HCT116 (cell line): ENCODE data around the gene GALNT2.

ENCODE experiments used
- ELF1 ChIP-seq: IDR thresholded peaks from 2 replicates; pipeline ENCODE4 v1.6.1; 2012; ENCODE audit warnings: low read depth, borderline replicate concordance
- POLR2A ChIP-seq: IDR thresholded peaks from 2 replicates; pipeline ENCODE4 v1.7.0; 2011; ENCODE audit warnings: borderline replicate concordance; ENCODE audit not compliant: insufficient read depth, insufficient read length; ENCODE audit errors: extremely low read depth
- TF ChIP-seq, protein P1 (sequence below): IDR thresholded peaks from 2 replicates; pipeline ENCODE4 v1.6.1; 2011; ENCODE audit warnings: mild to moderate bottlenecking, low read length, moderate library complexity; ENCODE audit not compliant: insufficient replicate concordance; ENCODE audit errors: extremely low read depth
- TF ChIP-seq, protein P2 (sequence below), 3 experiments: fragments of 200-600 bp in 1 of 3; sonication (generic) in 1 of 3; IDR thresholded peaks in 2 of 3; conservative IDR thresholded peaks in 1 of 3; 2 replicates each; pipeline ENCODE4 v1.5.1; 2012 to 2017; ENCODE audit warnings: low read depth in 2 of 3, low read length in 2 of 3, antibody characterized with exemption in 1 of 3, borderline replicate concordance in 1 of 3, control low read depth in 1 of 3, mild to moderate bottlenecking in 1 of 3, mixed read lengths in 1 of 3, mixed run types in 1 of 3, moderate library complexity in 1 of 3; ENCODE audit not compliant: insufficient read depth in 1 of 3
- TF ChIP-seq, protein P3 (sequence below): IDR thresholded peaks from 2 replicates; pipeline ENCODE4 v1.6.1; 2012; ENCODE audit warnings: low read depth

DNA sequence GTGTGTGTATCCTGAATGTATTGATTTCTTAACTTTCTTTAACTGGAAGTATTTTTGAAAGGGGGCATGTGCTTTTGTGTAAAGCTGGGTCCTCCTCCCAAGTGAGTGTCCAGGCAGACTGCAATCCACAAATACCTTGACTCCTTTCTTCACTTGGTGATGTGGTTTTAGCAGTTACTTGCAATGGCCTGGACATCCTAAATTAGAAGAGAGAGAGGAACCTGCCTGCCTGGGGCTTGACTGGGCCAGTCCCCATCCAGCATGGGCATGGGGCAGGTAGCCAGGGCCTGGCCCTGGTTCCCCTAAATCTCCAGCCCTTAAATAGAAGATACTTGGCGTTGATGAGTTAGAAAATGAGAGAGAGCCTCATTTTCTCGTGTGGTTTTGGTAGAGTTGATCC lies 199.4 kb downstream of the GALNT2 start:
- TF ChIP-seq, protein P1, sequence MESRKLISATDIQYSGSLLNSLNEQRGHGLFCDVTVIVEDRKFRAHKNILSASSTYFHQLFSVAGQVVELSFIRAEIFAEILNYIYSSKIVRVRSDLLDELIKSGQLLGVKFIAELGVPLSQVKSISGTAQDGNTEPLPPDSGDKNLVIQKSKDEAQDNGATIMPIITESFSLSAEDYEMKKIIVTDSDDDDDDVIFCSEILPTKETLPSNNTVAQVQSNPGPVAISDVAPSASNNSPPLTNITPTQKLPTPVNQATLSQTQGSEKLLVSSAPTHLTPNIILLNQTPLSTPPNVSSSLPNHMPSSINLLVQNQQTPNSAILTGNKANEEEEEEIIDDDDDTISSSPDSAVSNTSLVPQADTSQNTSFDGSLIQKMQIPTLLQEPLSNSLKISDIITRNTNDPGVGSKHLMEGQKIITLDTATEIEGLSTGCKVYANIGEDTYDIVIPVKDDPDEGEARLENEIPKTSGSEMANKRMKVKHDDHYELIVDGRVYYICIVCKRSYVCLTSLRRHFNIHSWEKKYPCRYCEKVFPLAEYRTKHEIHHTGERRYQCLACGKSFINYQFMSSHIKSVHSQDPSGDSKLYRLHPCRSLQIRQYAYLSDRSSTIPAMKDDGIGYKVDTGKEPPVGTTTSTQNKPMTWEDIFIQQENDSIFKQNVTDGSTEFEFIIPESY, result no peak
- TF ChIP-seq POLR2A, result no peak
- TF ChIP-seq, protein P2, sequence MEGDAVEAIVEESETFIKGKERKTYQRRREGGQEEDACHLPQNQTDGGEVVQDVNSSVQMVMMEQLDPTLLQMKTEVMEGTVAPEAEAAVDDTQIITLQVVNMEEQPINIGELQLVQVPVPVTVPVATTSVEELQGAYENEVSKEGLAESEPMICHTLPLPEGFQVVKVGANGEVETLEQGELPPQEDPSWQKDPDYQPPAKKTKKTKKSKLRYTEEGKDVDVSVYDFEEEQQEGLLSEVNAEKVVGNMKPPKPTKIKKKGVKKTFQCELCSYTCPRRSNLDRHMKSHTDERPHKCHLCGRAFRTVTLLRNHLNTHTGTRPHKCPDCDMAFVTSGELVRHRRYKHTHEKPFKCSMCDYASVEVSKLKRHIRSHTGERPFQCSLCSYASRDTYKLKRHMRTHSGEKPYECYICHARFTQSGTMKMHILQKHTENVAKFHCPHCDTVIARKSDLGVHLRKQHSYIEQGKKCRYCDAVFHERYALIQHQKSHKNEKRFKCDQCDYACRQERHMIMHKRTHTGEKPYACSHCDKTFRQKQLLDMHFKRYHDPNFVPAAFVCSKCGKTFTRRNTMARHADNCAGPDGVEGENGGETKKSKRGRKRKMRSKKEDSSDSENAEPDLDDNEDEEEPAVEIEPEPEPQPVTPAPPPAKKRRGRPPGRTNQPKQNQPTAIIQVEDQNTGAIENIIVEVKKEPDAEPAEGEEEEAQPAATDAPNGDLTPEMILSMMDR (IDR thresholded peaks at IDR 0.05 in 2 of 3, conservative IDR thresholded peaks at IDR 0.05 in 1 of 3; ENCODE audit: borderline replicate concordance in 1 of 3, insufficient read depth in 1 of 3, low read depth in 2 of 3, low read length in 2 of 3), result no peak
- no peak for TF ChIP-seq ELF1
- TF ChIP-seq, protein P3, sequence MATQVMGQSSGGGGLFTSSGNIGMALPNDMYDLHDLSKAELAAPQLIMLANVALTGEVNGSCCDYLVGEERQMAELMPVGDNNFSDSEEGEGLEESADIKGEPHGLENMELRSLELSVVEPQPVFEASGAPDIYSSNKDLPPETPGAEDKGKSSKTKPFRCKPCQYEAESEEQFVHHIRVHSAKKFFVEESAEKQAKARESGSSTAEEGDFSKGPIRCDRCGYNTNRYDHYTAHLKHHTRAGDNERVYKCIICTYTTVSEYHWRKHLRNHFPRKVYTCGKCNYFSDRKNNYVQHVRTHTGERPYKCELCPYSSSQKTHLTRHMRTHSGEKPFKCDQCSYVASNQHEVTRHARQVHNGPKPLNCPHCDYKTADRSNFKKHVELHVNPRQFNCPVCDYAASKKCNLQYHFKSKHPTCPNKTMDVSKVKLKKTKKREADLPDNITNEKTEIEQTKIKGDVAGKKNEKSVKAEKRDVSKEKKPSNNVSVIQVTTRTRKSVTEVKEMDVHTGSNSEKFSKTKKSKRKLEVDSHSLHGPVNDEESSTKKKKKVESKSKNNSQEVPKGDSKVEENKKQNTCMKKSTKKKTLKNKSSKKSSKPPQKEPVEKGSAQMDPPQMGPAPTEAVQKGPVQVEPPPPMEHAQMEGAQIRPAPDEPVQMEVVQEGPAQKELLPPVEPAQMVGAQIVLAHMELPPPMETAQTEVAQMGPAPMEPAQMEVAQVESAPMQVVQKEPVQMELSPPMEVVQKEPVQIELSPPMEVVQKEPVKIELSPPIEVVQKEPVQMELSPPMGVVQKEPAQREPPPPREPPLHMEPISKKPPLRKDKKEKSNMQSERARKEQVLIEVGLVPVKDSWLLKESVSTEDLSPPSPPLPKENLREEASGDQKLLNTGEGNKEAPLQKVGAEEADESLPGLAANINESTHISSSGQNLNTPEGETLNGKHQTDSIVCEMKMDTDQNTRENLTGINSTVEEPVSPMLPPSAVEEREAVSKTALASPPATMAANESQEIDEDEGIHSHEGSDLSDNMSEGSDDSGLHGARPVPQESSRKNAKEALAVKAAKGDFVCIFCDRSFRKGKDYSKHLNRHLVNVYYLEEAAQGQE, result no peak
